Subcutaneous adipose tissue (tissue), 4 donors: ENCODE measurements around the gene ZNF800. TPM values are rescaled to one million over a fixed set of nuclear protein-coding genes. Genes with fewer than 3 reads are reported as not detected.

Source experiments
- total RNA-seq, 4 donors: library from RNA; depleted of rRNA; stranded (reverse); fragments of >200 nt; gene quantifications; one replicate each; pipeline ENCODE4 v1.1.0, GENCODE V29; 2016
- TF ChIP-seq, protein P1 (sequence below): fragments of 450-650 bp; IDR thresholded peaks from one replicate; pipeline ENCODE4 v1.5.1; 2016; ENCODE audit warnings: low read depth, mild to moderate bottlenecking, control low read depth, antibody characterized with exemption, moderate library complexity

Gene ZNF800
- total RNA-seq, 4 donors from 2014 or later, result 31.3 to 57.7 (median 33.1) TPM

DNA sequence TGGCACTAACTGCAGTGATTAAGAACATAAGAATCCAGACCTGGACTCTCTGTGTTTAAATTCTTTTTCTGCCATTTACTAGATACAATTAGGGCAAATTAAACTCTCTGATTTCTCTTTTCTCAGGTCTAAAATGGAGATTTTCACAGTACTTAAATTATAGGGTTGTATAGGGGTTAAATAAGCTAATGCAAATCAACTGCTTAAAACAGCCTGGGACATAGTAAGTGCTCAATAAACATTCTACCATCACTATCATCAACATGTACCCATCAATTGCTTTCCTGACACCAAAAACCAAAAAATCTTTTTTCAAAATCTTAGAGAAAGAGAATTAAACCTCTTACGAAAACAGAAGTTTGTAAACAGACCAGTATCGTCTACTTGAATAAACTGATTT is 4.5 kb downstream of the ZNF800 start:
- TF ChIP-seq, protein P1, sequence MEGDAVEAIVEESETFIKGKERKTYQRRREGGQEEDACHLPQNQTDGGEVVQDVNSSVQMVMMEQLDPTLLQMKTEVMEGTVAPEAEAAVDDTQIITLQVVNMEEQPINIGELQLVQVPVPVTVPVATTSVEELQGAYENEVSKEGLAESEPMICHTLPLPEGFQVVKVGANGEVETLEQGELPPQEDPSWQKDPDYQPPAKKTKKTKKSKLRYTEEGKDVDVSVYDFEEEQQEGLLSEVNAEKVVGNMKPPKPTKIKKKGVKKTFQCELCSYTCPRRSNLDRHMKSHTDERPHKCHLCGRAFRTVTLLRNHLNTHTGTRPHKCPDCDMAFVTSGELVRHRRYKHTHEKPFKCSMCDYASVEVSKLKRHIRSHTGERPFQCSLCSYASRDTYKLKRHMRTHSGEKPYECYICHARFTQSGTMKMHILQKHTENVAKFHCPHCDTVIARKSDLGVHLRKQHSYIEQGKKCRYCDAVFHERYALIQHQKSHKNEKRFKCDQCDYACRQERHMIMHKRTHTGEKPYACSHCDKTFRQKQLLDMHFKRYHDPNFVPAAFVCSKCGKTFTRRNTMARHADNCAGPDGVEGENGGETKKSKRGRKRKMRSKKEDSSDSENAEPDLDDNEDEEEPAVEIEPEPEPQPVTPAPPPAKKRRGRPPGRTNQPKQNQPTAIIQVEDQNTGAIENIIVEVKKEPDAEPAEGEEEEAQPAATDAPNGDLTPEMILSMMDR, result no peak

GRCh38 chr7:127383123-127383835 is 9.2 kb downstream of the ZNF800 start:
- TF ChIP-seq, protein P1, result no peak

GRCh38 chr7:127382301-127383085 is 10.0 kb downstream of the ZNF800 start:
- TF ChIP-seq, protein P1, result no peak

DNA sequence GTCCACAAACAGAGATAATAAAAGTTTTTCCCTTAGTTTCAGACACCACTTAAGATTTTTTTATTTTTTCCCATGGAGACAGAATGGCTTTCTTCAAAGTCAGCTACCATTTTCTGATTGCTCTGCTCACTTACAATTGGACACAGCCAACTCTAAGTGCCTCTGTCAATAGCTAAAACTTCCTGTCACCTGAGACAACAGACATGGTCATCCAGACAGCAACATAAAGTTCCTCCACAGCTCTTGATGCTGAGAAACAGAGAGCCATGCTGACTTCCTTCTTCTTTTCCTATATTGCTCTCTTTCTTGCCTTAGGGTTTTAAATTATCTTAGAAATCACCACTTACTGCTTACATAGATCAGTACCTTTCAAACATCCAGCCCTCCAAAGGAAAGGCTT is 12.0 kb downstream of the ZNF800 start:
- TF ChIP-seq, protein P1, result no peak

DNA sequence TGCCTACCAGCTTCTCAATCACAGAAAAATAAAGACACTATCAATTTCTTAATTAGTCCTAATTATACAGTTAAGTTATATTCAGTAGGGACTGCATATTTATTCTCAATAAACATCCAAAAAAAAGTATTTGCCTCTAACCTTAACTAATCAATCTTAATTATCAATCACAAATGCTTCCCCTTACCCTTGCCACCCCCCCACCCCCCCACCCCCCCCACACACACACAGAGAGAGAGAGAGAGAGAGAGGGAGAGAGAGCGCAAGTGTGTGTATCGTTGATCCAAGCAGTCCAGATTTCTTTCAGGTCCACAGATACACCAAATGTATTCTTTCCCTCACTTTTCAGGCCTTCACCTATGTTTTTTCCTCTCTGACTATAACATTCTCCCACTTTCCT is 12.9 kb downstream of the ZNF800 start:
- TF ChIP-seq, protein P1, result no peak

DNA sequence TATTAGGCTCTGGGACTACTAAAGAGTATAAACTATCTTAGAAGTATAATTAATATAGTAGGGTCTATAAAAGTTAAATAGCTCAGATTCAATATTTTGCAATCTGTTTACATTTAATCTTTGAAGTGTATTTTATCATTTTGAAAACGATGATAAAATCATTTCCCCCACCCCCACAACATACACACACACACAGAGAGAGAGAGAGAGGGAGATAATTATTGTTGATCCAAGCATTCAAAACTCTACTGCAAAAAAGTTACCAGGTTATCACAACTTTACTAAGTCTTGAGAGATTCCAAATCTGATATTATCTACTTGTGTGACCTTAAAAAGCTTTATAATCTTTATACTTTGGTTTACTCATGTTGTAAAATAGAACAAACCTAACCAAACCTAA is 14.0 kb downstream of the ZNF800 start:
- TF ChIP-seq, protein P1, result no peak

DNA sequence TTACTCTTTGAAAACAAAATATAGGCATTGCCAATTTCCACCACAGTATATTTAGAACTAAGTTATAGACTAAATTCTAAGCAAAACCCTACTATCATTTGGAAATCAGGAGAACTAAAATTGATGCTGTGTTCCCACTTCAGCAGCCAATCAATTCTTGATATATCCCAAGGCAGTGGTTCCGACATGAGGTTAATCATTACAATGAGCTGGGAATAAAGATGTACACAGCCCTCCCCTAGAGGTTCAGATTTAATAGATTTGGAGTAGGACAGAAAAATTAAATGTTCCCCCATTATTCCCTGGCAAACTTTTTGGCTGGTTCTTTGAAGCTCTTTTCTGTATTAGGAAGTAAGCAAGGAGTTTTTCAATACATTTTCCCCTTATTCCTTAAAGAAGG is 15.1 kb downstream of the ZNF800 start:
- TF ChIP-seq, protein P1, result no peak
